ENCODE results near the gene HLA-DQB2. TPM values are rescaled to one million over a fixed set of nuclear protein-coding genes. Genes with fewer than 3 reads are reported as not detected.

The HLA-DQB2 gene
- total RNA-seq, 1 experiment from 2014 or later = 0.38 TPM

DNA sequence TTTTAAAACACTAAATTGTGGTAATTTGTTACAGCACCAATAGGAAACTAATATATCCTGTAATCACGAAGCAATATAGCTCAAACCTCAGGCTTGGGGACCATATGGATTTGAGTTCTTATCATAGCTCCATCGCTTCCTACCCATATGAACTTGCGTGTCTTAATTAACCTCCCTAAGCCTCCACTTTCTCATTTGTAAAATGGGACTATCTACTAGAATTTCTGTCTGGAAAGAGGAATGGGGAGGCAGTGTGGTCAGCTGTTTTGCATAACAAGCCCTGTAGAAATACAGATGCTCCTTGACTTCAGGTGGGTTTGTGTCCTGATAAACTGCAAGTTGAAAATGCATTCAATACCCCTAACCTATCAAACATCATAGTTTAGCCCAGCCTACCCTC, 36.4 kb upstream of the HLA-DQB2 start:
- intact Hi-C loops (cut with micrococcal nuclease; ENCODE audit: unreplicated experiment) = loop anchor here (5.0 to 10.0 kb wide), 2 partner anchors 68 to 545 kb away; no protein-coding TSS in a partner anchor
- Mint-ChIP-seq H3K9me3 (ENCODE audit: low read depth, unreplicated experiment) (peaks cover 5% of the 10 kb centered on the region), H3K4me1 (ENCODE audit: low read depth, unreplicated experiment) (peaks cover 7% of the 10 kb centered on the region), H3K4me3 (ENCODE audit: low read depth, unreplicated experiment) (no peak overlapping the region), H3K36me3 (ENCODE audit: insufficient read depth, unreplicated experiment) (no peaks in the 10 kb centered on the region), H3K27ac (ENCODE audit: unreplicated experiment) (no peak overlapping the region), H3K27me3 (ENCODE audit: unreplicated experiment) (peaks cover 91% of the 10 kb centered on the region)
- DNase-seq = no peak
- CTCF ChIA-PET = interaction anchor here (0.6 to 1.6 kb wide), 2 partner anchors 14 to 568 kb away, joined by 3 to 5 read pairs; no protein-coding TSS in a partner anchor
- no peak for TF ChIP-seq CTCF (IDR thresholded peaks at IDR 0.05; ENCODE audit: unreplicated experiment)
- BruUV-seq (replicated peaks) = no TSS peak

DNA sequence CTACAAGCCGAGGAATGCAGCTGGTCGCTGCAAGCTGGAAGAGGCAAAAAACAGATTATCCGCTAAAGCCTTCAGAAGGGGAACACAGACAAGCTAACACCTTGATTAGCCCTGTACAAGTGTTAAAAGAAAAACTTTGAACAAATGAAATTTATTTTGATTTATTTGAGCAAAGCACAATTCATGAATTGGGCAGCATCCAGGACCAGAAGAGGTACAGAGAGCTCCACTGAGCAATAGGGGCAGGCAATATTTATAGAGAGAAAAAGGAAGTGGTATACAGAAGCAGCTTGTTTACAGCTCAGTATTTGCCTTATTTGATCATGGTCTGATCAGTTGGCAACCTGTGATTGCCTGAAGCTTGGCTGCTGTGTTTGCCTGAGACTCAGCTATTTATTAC, 35.8 kb upstream of the HLA-DQB2 start:
- Mint-ChIP-seq H3K27me3 (ENCODE audit: unreplicated experiment) (peaks cover 91% of the 10 kb centered on the region), H3K27ac (ENCODE audit: unreplicated experiment) (no peak overlapping the region), H3K36me3 (ENCODE audit: insufficient read depth, unreplicated experiment) (no peaks in the 10 kb centered on the region), H3K4me1 (ENCODE audit: low read depth, unreplicated experiment) (peaks cover 7% of the 10 kb centered on the region), H3K9me3 (ENCODE audit: low read depth, unreplicated experiment) (peaks cover 5% of the 10 kb centered on the region), H3K4me3 (ENCODE audit: low read depth, unreplicated experiment) (no peak overlapping the region)
- no TSS peak for BruUV-seq (replicated peaks)
- CTCF ChIA-PET = interaction anchor here (0.5 to 1.6 kb wide), 3 partner anchors 13 to 567 kb away, joined by 3 to 5 read pairs (median 3); no protein-coding TSS in a partner anchor
- TF ChIP-seq CTCF (IDR thresholded peaks at IDR 0.05; ENCODE audit: unreplicated experiment) = no peak
- no peak for DNase-seq
- intact Hi-C loops (cut with micrococcal nuclease; ENCODE audit: unreplicated experiment) = loop anchor here (5.0 to 10.0 kb wide), 2 partner anchors 68 to 544 kb away; no protein-coding TSS in a partner anchor

- Mint-ChIP-seq H3K4me1 (ENCODE audit: low read depth, unreplicated experiment) (peaks cover 7% of the 10 kb centered on the region), H3K27ac (ENCODE audit: unreplicated experiment) (no peak overlapping the region), H3K27me3 (ENCODE audit: unreplicated experiment) (peaks cover 91% of the 10 kb centered on the region), H3K9me3 (ENCODE audit: low read depth, unreplicated experiment) (peaks cover 5% of the 10 kb centered on the region), H3K36me3 (ENCODE audit: insufficient read depth, unreplicated experiment) (no peaks in the 10 kb centered on the region), H3K4me3 (ENCODE audit: low read depth, unreplicated experiment) (peak overlapping the region; percentile 27)
- CTCF ChIA-PET = interaction anchor here (1.2 to 1.5 kb wide), 2 partner anchors 9 to 71 kb away, joined by 3 read pairs; no protein-coding TSS in a partner anchor
- peak; percentile 80 for DNase-seq
- intact Hi-C loops (cut with micrococcal nuclease; ENCODE audit: unreplicated experiment) = loop anchor here (1.0 to 10.0 kb wide), 3 partner anchors 70 to 542 kb away; no protein-coding TSS in a partner anchor
- BruUV-seq (replicated peaks) = no TSS peak
- TF ChIP-seq CTCF (IDR thresholded peaks at IDR 0.05; ENCODE audit: unreplicated experiment) = peak; percentile 89
Observed at GRCh38 chr6:32796848-32797776, 33.8 kb upstream of the HLA-DQB2 start.

GRCh38 chr6:32794510-32794909, 31.2 kb upstream of the HLA-DQB2 start:
- Mint-ChIP-seq H3K27me3 (ENCODE audit: unreplicated experiment) (peaks cover 100% of the 10 kb centered on the region), H3K36me3 (ENCODE audit: insufficient read depth, unreplicated experiment) (no peaks in the 10 kb centered on the region), H3K4me3 (ENCODE audit: low read depth, unreplicated experiment) (no peak overlapping the region), H3K9me3 (ENCODE audit: low read depth, unreplicated experiment) (peaks cover 5% of the 10 kb centered on the region), H3K4me1 (ENCODE audit: low read depth, unreplicated experiment) (peaks cover 7% of the 10 kb centered on the region), H3K27ac (ENCODE audit: unreplicated experiment) (no peak overlapping the region)
- intact Hi-C loops (cut with micrococcal nuclease; ENCODE audit: unreplicated experiment) = loop anchor here (10.0 kb wide), 1 partner anchor 540 kb away; no protein-coding TSS in a partner anchor
- no peak for DNase-seq
- TF ChIP-seq CTCF (IDR thresholded peaks at IDR 0.05; ENCODE audit: unreplicated experiment) = no peak
- CTCF ChIA-PET = interaction anchor here (0.5 to 1.2 kb wide), 2 partner anchors 44 to 94 kb away, joined by 3 read pairs; partner anchors contain the start of gene TAP2
- BruUV-seq (replicated peaks) = no TSS peak

Measured in Calu3 (cell line).